Measurements from ENCODE around the gene ADCY4.

Gene ADCY4

DNA sequence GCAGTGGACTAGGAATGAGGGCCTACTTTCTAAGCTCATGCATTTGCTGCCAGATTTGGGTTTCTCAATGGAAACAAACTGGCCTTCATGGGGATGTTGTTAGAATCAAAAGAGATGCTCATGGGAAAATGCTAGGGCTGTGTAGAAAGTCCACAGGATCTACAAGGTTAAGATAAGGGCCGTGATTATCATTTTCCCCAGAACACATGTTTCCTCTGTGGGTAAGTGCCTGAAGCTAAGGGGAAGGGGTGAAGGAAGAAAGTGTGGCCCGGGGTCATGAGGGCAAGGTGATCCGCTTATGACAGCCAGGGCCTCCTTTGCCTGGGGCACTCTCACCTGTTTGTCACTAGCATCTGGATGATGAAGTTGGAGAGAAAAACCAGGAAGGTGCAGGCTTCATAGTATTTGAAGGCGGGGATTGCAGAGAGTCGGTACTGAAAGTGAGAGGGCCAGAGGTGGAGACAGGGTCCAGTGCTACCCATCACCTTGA, 9.8 kb downstream of the ADCY4 start:
- no peak overlapping the region for H3K4me3 ChIP-seq (replicated peaks in 1 of 2; ENCODE audit: low read depth in 2 of 2, low read length in 2 of 2)
- DNase-seq (ENCODE audit: low read depth in 2 of 2): no peak
- TF ChIP-seq, protein P1, sequence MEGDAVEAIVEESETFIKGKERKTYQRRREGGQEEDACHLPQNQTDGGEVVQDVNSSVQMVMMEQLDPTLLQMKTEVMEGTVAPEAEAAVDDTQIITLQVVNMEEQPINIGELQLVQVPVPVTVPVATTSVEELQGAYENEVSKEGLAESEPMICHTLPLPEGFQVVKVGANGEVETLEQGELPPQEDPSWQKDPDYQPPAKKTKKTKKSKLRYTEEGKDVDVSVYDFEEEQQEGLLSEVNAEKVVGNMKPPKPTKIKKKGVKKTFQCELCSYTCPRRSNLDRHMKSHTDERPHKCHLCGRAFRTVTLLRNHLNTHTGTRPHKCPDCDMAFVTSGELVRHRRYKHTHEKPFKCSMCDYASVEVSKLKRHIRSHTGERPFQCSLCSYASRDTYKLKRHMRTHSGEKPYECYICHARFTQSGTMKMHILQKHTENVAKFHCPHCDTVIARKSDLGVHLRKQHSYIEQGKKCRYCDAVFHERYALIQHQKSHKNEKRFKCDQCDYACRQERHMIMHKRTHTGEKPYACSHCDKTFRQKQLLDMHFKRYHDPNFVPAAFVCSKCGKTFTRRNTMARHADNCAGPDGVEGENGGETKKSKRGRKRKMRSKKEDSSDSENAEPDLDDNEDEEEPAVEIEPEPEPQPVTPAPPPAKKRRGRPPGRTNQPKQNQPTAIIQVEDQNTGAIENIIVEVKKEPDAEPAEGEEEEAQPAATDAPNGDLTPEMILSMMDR (IDR thresholded peaks at IDR 0.05; ENCODE audit: low read depth, low read length): no peak

GRCh38 chr14:24324024-24324423, 10.8 kb downstream of the ADCY4 start:
- TF ChIP-seq, protein P1 (IDR thresholded peaks at IDR 0.05; ENCODE audit: low read depth, low read length): no peak
- H3K4me3 ChIP-seq (replicated peaks in 1 of 2; ENCODE audit: low read depth in 2 of 2, low read length in 2 of 2): no peak overlapping the region
- DNase-seq (ENCODE audit: low read depth in 2 of 2): no peak

- no peak for DNase-seq (ENCODE audit: low read depth in 2 of 2)
- no peak overlapping the region for H3K4me3 ChIP-seq (replicated peaks in 1 of 2; ENCODE audit: low read depth in 2 of 2, low read length in 2 of 2)
- TF ChIP-seq, protein P1 (IDR thresholded peaks at IDR 0.05; ENCODE audit: low read depth, low read length): no peak
Measured at GRCh38 chr14:24323341-24323740, 11.5 kb downstream of the ADCY4 start.

GRCh38 chr14:24322672-24323071, 12.2 kb downstream of the ADCY4 start:
- no peak overlapping the region for H3K4me3 ChIP-seq (replicated peaks in 1 of 2; ENCODE audit: low read depth in 2 of 2, low read length in 2 of 2)
- TF ChIP-seq, protein P1 (IDR thresholded peaks at IDR 0.05; ENCODE audit: low read depth, low read length): no peak
- no peak for DNase-seq (ENCODE audit: low read depth in 2 of 2)

- TF ChIP-seq, protein P1 (IDR thresholded peaks at IDR 0.05; ENCODE audit: low read depth, low read length): no peak
- H3K4me3 ChIP-seq (replicated peaks in 1 of 2; ENCODE audit: low read depth in 2 of 2, low read length in 2 of 2): no peak overlapping the region
- DNase-seq (ENCODE audit: low read depth in 2 of 2): no peak
Measured at GRCh38 chr14:24321212-24321975, 13.5 kb downstream of the ADCY4 start.

GRCh38 chr14:24317141-24317928, 17.5 kb downstream of the ADCY4 start:
- H3K4me3 ChIP-seq (replicated peaks in 1 of 2; ENCODE audit: low read depth in 2 of 2, low read length in 2 of 2): no peak overlapping the region
- TF ChIP-seq, protein P1 (IDR thresholded peaks at IDR 0.05; ENCODE audit: low read depth, low read length): no peak
- peak; percentile 39 to 52 for DNase-seq (ENCODE audit: low read depth in 2 of 2)
